Measurements from ENCODE around the gene CCKAR.

Gene CCKAR

DNA sequence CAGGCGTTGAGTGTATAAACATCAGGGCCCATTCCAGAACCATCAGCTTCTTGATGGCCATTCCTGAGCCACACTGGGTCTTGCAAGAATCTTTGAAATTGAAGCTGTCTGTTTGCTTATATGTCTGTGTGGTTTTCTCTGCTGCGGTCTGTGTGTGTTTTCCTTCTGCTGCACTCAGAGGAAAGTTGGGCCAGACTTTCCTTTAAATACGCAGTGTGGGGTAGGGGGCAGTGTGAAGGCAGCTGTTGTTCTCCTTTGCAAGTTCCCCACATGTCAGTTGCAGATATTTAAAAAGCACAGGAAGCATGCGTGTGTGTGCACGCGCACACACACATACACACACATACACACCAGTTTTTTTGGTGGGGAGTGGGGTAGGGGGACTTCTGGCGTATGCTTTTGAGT, 32.1 kb downstream of the CCKAR start:
- DNase-seq = no peak

DNA sequence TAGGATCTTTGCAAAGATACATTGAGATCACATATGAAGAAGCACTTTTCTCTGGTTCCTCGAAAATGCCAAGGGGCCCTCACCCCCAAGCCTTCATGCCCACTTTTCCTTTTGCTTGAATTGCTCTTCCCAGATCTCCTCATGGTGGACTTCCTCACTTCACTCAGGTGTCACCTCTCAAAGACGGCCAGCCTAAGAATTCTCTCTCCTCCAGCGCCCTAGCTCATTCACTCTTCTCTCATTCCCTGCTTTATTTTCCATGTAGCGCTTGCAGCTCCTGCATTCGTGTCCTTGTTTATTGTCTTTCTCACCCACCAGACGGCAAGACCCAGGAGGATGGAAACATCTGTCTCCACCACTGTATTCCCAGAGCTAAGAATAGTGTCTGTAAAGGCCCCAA, 32.9 kb downstream of the CCKAR start:
- DNase-seq = no peak

DNA sequence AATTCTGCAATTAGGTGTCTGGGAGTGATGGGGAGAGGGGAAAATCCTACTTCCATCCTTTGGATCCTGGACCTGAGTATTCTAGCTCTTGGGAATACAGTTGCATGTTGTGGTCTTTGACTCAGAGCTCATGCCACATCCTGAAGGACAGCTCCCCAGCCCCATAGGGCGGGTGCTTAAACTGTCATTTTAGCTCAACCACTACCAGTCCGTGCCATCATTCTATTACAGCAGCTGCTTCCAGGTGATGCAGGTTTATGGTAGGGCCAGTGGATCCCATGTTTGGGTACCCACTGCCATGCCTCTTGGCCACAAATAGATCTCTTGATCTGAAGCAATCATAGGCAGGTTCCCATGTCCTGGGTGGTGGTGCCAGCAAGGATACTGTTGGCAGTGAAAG, 34.7 kb downstream of the CCKAR start:
- no peak for DNase-seq

DNA sequence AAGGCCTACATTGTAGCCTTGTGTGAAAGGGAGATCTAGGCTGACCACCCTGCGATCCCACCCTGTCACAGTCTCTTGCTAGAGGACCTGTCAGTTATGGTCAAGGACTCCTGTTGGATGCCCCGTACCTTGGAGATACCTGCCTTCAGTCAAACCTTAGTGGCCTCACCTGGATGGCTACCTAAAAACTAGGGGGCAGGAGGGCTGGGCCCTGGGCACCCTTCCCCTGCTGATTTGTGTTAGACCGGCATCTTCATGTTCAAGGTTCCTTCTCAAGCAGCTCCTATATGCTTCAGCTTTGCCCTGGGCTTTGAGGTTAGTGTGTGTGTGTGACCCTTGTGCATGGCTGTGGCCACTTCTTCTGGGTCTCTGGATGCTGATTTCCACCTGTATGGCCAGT, 35.3 kb downstream of the CCKAR start:
- no peak for DNase-seq

DNA sequence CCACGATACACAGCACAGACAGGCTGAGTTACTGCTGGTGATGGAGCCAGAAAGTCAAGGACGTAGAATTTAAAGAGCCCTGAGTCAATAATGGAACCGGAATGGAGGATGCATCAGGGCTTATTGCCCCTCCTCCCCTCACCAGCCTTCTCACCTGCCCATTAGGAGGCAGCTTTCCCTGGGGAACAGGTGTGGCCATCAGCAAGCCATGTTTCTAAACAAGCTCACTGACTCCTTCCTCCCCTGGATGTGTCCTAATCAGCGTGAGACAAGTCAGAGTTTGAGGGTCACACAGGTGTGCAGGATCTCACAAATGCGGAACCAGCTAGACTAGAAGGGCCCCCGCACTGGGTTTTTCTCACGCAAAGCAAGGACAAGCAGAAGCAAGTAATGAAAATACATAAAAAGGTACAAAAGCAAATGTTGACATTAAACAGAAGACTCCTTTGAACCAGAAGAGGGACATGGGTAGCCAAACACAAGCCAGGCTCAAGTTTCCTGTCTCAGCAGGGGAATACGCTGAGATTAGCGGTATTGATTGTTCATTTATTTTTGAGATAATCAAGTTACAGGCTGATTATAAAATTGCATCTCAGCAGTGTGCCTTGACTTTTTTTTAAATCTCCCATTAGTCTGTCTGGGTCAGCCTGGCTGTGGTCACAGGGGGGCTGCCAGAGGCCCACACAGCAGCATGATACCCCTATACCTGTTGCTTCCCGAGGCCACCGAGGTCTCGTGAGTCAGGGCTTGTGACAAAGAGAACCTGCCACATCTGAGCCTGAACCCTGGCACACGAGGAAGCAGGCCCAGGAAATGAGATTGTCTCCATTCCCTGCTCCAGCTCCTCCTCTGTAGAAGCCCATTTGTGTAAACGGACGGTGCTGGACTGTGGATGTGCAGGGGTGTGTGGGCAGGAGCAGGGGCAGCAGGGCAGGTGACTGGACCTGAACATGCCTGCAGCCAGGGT, 37.4 kb downstream of the CCKAR start:
- peak; percentile 48 for DNase-seq

DNA sequence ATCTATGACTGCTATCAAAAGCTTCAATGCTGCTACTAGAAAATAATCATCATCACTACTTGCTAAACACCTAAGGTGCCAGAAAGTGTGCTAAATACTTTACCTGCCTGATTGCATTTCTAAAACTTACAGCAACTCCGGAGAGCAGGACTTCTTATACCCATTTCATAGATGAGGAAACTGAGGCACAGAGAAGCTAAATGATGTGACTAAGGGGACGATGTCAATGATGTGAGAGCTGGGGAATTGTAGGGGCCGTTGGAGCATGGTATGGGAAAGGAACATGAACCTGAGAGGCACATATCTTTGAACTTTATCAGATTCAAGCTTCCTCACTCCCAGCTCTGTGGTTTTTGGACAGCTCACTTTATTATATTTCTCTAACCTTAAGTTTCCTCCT, 38.7 kb downstream of the CCKAR start:
- DNase-seq = no peak

DNA sequence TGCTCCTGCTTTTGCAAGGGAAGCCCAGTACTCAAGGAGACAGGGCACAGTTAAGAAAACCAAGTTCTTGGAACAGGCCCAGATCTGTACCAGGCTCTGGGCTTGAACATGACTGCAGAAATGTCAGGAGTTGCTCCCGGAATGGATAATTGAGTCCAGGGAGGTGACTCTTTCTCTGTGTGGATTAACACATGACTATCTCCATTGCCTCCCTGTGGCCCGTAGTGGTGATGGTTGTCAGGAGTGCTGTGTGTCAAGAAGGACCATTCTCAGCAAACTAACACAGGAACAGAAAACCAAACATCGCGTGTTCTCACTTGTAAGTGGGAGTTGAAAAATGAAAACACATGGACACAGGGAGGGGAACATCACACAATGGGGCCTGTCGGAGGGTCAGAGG, 39.9 kb downstream of the CCKAR start:
- no peak for DNase-seq

DNA sequence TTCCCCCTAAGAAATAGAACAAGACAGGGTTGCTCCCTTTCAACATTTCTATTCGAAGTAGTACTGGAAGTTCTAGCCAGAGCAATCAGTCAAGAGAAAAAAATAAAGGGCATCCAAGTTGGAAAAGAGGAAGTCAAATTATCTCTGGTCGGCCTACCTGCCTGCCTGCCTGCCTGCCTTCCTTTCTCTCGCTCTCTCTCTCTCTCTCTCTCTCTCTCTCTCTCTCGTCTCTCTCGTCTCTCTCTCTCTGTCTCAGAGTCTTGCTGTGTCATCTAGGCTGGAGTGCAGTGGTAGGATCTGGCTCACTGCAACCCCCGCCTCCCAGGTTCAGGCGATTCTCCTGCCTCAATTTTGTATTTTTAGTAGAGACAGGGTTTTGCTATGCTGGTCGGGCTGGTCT, 42.9 kb downstream of the CCKAR start:
- no peak for DNase-seq

DNA sequence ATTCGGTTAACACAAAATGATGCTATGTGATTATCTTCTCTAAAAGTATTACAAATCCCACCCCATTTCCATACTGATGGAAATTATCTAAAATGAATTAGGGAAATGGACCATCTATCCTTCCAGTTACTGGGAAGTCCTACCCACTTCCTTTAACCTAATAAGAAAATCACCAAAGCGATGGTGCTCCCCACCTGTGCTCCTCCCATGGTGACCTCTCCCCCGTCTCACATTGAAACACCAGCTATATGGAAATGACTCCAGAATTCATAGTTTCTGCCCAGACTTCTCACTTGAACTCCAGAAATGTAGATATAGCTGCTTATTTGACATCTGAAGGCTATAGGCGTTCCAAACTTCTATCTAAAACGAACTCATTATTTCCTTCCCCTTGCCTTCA, 48.5 kb downstream of the CCKAR start:
- no peak for DNase-seq

DNA sequence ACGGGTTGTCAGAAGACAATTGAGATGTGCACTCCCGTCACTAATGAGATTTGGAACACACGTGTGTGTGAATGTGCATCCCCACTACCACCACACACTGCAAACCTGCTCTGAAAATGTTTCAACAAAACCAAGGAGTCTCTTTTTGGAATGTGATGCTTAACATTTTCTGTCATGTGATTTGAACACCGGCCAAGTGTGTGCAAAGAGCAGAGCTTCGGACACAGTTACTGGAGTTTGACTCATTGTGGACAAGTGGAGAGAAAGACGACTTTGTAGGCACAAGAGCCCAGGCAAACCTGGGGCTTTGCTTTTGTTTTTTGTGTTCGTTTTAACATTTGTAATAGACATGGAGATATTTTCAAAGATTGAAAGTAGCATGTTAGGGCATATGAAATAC, 49.2 kb downstream of the CCKAR start:
- no peak for DNase-seq

DNA sequence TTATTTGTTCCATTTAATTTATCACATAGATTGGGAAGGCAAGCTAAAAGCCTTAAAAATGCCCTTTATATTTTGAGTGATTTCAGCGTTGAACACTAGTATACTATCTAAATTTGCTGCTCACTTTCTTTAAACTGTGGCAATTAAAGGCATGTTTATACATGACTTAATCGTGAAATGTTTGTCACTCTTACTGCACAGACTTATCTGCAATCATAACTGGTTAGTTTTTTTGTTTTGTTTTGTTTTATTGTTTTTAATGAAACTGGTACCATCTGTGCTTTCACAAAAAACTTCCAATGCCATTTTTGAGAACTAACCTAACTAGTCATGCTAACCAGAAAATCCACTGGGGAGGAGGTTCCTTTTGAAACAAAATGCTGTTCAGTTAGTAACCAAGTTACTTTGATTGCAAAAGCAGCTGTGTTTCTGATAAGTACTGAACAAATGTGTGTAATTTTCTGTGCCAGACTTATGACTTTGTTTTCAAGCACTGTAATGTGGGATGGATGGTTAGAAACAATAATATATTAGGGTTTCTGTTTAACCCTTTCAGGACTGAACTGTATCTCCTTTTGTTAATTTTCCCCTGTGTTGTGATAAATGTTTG, 56.1 kb downstream of the CCKAR start:
- DNase-seq = no peak

DNA sequence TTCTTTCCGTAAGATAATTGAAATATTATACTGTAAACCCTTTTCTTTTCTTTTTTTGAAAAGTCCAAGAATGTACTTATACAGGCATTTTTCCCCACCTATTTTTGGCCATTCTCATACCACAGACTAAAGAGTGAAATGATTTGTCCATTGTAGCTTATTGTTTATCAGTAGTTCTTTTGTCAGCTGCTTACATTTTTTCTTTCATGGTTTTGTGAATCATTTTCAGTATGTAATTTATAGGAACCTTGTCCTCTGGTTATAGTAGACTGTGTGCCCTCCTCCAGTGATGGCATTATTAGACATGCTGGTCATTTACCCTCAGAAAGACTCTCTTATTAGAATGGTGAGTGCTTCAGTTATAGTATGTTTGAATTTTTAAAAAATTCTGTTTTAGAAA, 56.7 kb downstream of the CCKAR start:
- DNase-seq = no peak

DNA sequence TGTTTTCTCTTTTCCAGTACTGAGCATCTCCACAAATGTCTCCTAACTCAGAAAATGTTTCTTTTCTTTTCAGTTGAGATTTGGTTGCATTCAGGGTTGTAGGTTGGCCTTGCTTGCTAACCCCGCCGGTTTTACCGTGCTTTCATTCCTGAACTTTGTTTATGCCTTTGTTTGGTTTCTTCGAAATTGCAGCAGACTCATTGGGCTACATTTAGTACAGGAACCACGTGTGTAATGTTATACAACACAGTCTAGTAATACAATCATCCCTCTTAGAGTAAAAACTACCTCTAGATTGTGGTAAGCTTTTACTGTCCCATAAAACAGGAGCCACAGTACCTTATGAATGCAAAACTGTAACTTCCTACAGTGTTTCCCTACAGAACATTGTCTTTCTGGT, 57.9 kb downstream of the CCKAR start:
- DNase-seq = no peak

DNA sequence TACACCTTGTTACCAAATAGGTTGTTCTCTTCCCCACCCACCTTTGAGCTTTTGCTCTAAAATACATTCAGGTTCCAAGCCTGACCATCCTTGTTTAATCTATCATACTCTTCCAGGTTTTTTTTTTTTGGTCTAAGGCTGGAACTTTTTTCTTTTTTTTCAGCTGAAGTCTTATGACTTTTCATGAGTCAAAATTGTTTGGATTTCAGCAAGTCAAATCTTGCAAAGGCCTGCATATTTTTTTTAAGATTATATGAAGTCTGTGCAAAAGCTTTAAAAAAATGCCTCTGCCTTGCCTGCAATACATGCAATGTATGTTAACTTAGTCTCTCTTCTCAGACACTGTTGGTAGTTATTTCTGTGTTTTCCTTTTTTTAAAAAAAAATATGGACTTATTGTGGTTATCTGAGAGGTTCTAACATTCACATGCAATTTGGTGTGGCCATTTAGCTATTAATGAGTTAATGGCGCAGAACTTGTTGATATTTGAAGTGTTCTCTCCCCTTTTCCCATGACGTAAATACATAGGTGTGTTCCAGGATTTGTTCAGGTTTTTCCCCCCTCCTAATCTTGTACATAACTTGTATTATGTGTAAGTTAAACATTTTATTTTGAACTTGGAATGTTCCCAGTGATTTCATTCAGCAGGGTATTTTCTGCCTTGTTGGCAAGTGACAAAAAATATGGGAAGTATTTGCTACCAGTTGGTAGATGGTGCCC, 58.7 kb downstream of the CCKAR start:
- no peak for DNase-seq

Measured in NCI-H1417 treated with DMSO at 0.1 percent for 48 hours (cell line).